ENCODE data around the gene TSPYL2. TPM values are rescaled to one million over a fixed set of nuclear protein-coding genes. Genes with fewer than 3 reads are reported as not detected.

The TSPYL2 gene
- total and polyA plus RNA-seq, 4 experiments from 2014 or later, result 10.0 to 163 (median 91.7) TPM

GRCh38 chrX:53072418-53073114 is 9.6 kb upstream of the TSPYL2 start:
- POLR2A ChIA-PET (ENCODE audit: partially characterized antibody), result interaction anchor here (0.8 to 3.3 kb wide), 6 partner anchors 10 to 349 kb away, joined by 3 to 62 read pairs (median 5); partner anchors contain the start of genes KANTR and TSPYL2
- Mint-ChIP-seq H3K4me3 (peak overlapping the region; percentile 86 to 92 (median 90)), H3K27ac (peak overlapping the region in 6 of 7 donors; percentile 9 to 95 (median 92)), H3K36me3 (peaks cover 0 to 3% of the 10 kb centered on the region in 2 donors), H3K27me3 (no peaks in the 10 kb centered on the region), H3K4me1 (peaks cover 11 to 23% (median 14%) of the 10 kb centered on the region in 4 donors), H3K9me3 (no peaks in the 10 kb centered on the region)
- Histone ChIP-seq H3K27ac (ENCODE audit: low read depth, low read length) (no peak overlapping the region), H3K27me3 (ENCODE audit: insufficient read depth, low read length) (no peaks in the 10 kb centered on the region), H3K9me3 (ENCODE audit: control insufficient read depth in 1 of 2, low read length in 2 of 2) (no peaks in the 10 kb centered on the region), H3K36me3 (ENCODE audit: insufficient read depth, low read length) (no peaks in the 10 kb centered on the region), H3K4me1 (ENCODE audit: insufficient read depth, low read length) (peaks cover 9% of the 10 kb centered on the region), H3K4me3 (ENCODE audit: low read length in 2 of 2) (no peak overlapping the region)
- no peak for DNase-seq
- CTCF ChIA-PET (ENCODE audit: partially characterized antibody), result interaction anchor here (0.7 to 3.4 kb wide), 6 partner anchors 9 to 153 kb away, joined by 3 to 33 read pairs (median 4); partner anchors contain the start of genes KDM5C and TSPYL2
- intact Hi-C loops (cut with micrococcal nuclease), result loop anchor here (10.0 kb wide), 2 partner anchors 212 to 352 kb away; partner anchors contain the start of genes IQSEC2, RIBC1 and SMC1A

- no peaks in the 10 kb centered on the region for H3K27me3 Mint-ChIP-seq
- H3K27ac ChIP-seq (ENCODE audit: low read depth, low read length), result no peak overlapping the region
- peak overlapping the region in 3 of 7 donors; percentile 55 to 83 (median 83) for H3K27ac Mint-ChIP-seq
- no peak for DNase-seq
- H3K4me3 ChIP-seq (ENCODE audit: low read length in 2 of 2), result no peak overlapping the region
- no peaks in the 10 kb centered on the region for H3K36me3 ChIP-seq (ENCODE audit: insufficient read depth, low read length)
- no peaks in the 10 kb centered on the region for H3K9me3 ChIP-seq (ENCODE audit: control insufficient read depth in 1 of 2, low read length in 2 of 2)
- H3K9me3 Mint-ChIP-seq, result no peaks in the 10 kb centered on the region
- peak overlapping the region in 4 of 8 donors; percentile 22 to 76 (median 50) for H3K4me3 Mint-ChIP-seq
- H3K36me3 Mint-ChIP-seq, result peaks cover 0 to 3% of the 10 kb centered on the region in 2 donors
- intact Hi-C loops (cut with micrococcal nuclease), result loop anchor here (10.0 kb wide), 2 partner anchors 212 to 352 kb away; partner anchors contain the start of genes IQSEC2, RIBC1 and SMC1A
- ChIA-PET POLR2A (ENCODE audit: partially characterized antibody) (interaction anchor here (1.5 to 3.3 kb wide), 3 partner anchors 9 to 349 kb away, joined by 3 to 62 read pairs (median 16); partner anchors contain the start of gene TSPYL2), CTCF (ENCODE audit: partially characterized antibody) (interaction anchor here (1.0 kb wide), 1 partner anchor 78 kb away, joined by 3 read pairs; no protein-coding TSS in a partner anchor)
- no peaks in the 10 kb centered on the region for H3K27me3 ChIP-seq (ENCODE audit: insufficient read depth, low read length)
- peaks cover 9% of the 10 kb centered on the region for H3K4me1 ChIP-seq (ENCODE audit: insufficient read depth, low read length)
- peaks cover 11 to 23% (median 14%) of the 10 kb centered on the region in 4 donors for H3K4me1 Mint-ChIP-seq
These were observed 9.0 kb upstream of the TSPYL2 start for GRCh38 chrX:53073115-53073586.

GRCh38 chrX:53075011-53075410 is 7.2 kb upstream of the TSPYL2 start:
- no peak overlapping the region for H3K4me3 ChIP-seq (ENCODE audit: low read length in 2 of 2)
- no peaks in the 10 kb centered on the region for H3K36me3 ChIP-seq (ENCODE audit: insufficient read depth, low read length)
- H3K27ac ChIP-seq (ENCODE audit: low read depth, low read length), result no peak overlapping the region
- H3K4me1 Mint-ChIP-seq, result peaks cover 12 to 23% (median 15%) of the 10 kb centered on the region in 4 donors
- H3K9me3 ChIP-seq (ENCODE audit: control insufficient read depth in 1 of 2, low read length in 2 of 2), result no peaks in the 10 kb centered on the region
- ChIA-PET CTCF (ENCODE audit: partially characterized antibody) (no interaction called here), POLR2A (ENCODE audit: partially characterized antibody) (no interaction called here)
- intact Hi-C loops (cut with micrococcal nuclease), result loop anchor here (10.0 kb wide), 2 partner anchors 210 to 350 kb away; partner anchors contain the start of genes IQSEC2, RIBC1 and SMC1A
- peaks cover 9% of the 10 kb centered on the region for H3K4me1 ChIP-seq (ENCODE audit: insufficient read depth, low read length)
- DNase-seq, result no peak
- H3K36me3 Mint-ChIP-seq, result peaks cover 0 to 3% of the 10 kb centered on the region in 2 donors
- peak overlapping the region in 2 of 7 donors; percentile 23 to 36 for H3K27ac Mint-ChIP-seq
- peak overlapping the region in 1 of 8 donors; percentile 48 for H3K4me3 Mint-ChIP-seq
- no peaks in the 10 kb centered on the region for H3K9me3 Mint-ChIP-seq
- no peaks in the 10 kb centered on the region for H3K27me3 Mint-ChIP-seq
- no peaks in the 10 kb centered on the region for H3K27me3 ChIP-seq (ENCODE audit: insufficient read depth, low read length)

- ChIA-PET CTCF (ENCODE audit: partially characterized antibody) (no interaction called here), POLR2A (ENCODE audit: partially characterized antibody) (interaction anchor here (1.3 kb wide), 1 partner anchor 12 kb away, joined by 3 read pairs; no protein-coding TSS in a partner anchor)
- Histone ChIP-seq H3K27ac (ENCODE audit: low read depth, low read length) (no peak overlapping the region), H3K27me3 (ENCODE audit: insufficient read depth, low read length) (no peaks in the 10 kb centered on the region), H3K4me1 (ENCODE audit: insufficient read depth, low read length) (peaks cover 14% of the 10 kb centered on the region), H3K9me3 (ENCODE audit: control insufficient read depth in 1 of 2, low read length in 2 of 2) (no peaks in the 10 kb centered on the region), H3K36me3 (ENCODE audit: insufficient read depth, low read length) (no peaks in the 10 kb centered on the region), H3K4me3 (ENCODE audit: low read length in 2 of 2) (no peak overlapping the region)
- Mint-ChIP-seq H3K27me3 (no peaks in the 10 kb centered on the region), H3K4me1 (peaks cover 13 to 29% (median 13%) of the 10 kb centered on the region in 4 donors), H3K4me3 (no peak overlapping the region), H3K27ac (peak overlapping the region in 2 of 7 donors; percentile 41 to 46), H3K36me3 (peaks cover 0 to 2% of the 10 kb centered on the region in 2 donors), H3K9me3 (peaks cover 0 to 3% (median 0%) of the 10 kb centered on the region in 8 donors)
- intact Hi-C loops (cut with micrococcal nuclease), result loop anchor here (10.0 kb wide), 2 partner anchors 208 to 348 kb away; partner anchors contain the start of genes IQSEC2, RIBC1 and SMC1A
- no peak for DNase-seq
These were observed 5.5 kb upstream of the TSPYL2 start for GRCh38 chrX:53076671-53077070.

- Mint-ChIP-seq H3K4me3 (no peak overlapping the region), H3K27me3 (no peaks in the 10 kb centered on the region), H3K27ac (no peak overlapping the region), H3K4me1 (peaks cover 4 to 27% (median 6%) of the 10 kb centered on the region in 4 donors), H3K9me3 (peaks cover 0 to 4% (median 0%) of the 10 kb centered on the region in 8 donors), H3K36me3 (peaks cover 0 to 5% of the 10 kb centered on the region in 2 donors)
- intact Hi-C loops (cut with micrococcal nuclease), result loop anchor here (10.0 kb wide), 2 partner anchors 207 to 347 kb away; partner anchors contain the start of genes IQSEC2, RIBC1 and SMC1A
- H3K27ac ChIP-seq (ENCODE audit: low read depth, low read length), result no peak overlapping the region
- peaks cover 6% of the 10 kb centered on the region for H3K4me1 ChIP-seq (ENCODE audit: insufficient read depth, low read length)
- no peaks in the 10 kb centered on the region for H3K36me3 ChIP-seq (ENCODE audit: insufficient read depth, low read length)
- POLR2A ChIA-PET (ENCODE audit: partially characterized antibody), result no interaction called here
- H3K27me3 ChIP-seq (ENCODE audit: insufficient read depth, low read length), result no peaks in the 10 kb centered on the region
- no peak for DNase-seq
- H3K9me3 ChIP-seq (ENCODE audit: control insufficient read depth in 1 of 2, low read length in 2 of 2), result no peaks in the 10 kb centered on the region
- CTCF ChIA-PET (ENCODE audit: partially characterized antibody), result interaction anchor here (1.1 to 1.2 kb wide), 2 partner anchors 11 to 83 kb away, joined by 3 to 4 read pairs; no protein-coding TSS in a partner anchor
- no peak overlapping the region for H3K4me3 ChIP-seq (ENCODE audit: low read length in 2 of 2)
These were observed 4.7 kb upstream of the TSPYL2 start for GRCh38 chrX:53077207-53078197.

- ChIA-PET POLR2A (ENCODE audit: partially characterized antibody) (no interaction called here), CTCF (ENCODE audit: partially characterized antibody) (no interaction called here)
- peaks cover 14% of the 10 kb centered on the region for H3K4me1 ChIP-seq (ENCODE audit: insufficient read depth, low read length)
- Mint-ChIP-seq H3K9me3 (peaks cover 0 to 6% (median 0%) of the 10 kb centered on the region in 8 donors), H3K36me3 (peaks cover 0 to 16% of the 10 kb centered on the region in 2 donors), H3K4me3 (no peak overlapping the region), H3K4me1 (peaks cover 10 to 35% (median 14%) of the 10 kb centered on the region in 4 donors), H3K27ac (peak overlapping the region in 3 of 7 donors; percentile 30 to 94 (median 74)), H3K27me3 (no peaks in the 10 kb centered on the region)
- no peak overlapping the region for H3K27ac ChIP-seq (ENCODE audit: low read depth, low read length)
- no peaks in the 10 kb centered on the region for H3K27me3 ChIP-seq (ENCODE audit: insufficient read depth, low read length)
- H3K9me3 ChIP-seq (ENCODE audit: control insufficient read depth in 1 of 2, low read length in 2 of 2), result no peaks in the 10 kb centered on the region
- no peak for DNase-seq
- no peak overlapping the region for H3K4me3 ChIP-seq (ENCODE audit: low read length in 2 of 2)
- intact Hi-C loops (cut with micrococcal nuclease), result loop anchor here (10.0 kb wide), 2 partner anchors 206 to 346 kb away; partner anchors contain the start of genes IQSEC2, RIBC1 and SMC1A
- H3K36me3 ChIP-seq (ENCODE audit: insufficient read depth, low read length), result peaks cover 1% of the 10 kb centered on the region
These were observed 3.2 kb upstream of the TSPYL2 start for GRCh38 chrX:53078943-53079342.
